K562 (cell line): Measurements from ENCODE around the gene PHF20. TPM values are rescaled to one million over a fixed set of nuclear protein-coding genes. Genes with fewer than 3 reads are reported as not detected.
A peak's percentile ranks its signal among the peaks of the same experiment; 100 is the strongest.

Source experiments
- CBFA2T2 ChIP-seq: fragments of 450-650 bp; conservative IDR thresholded peaks from 2 replicates; pipeline ENCODE4 v1.6.1; 2017; ENCODE audit warnings: mild to moderate bottlenecking
- CBFA2T3 ChIP-seq: fragments of 450-650 bp; IDR thresholded peaks from 2 replicates; pipeline ENCODE4 v1.6.1; 2017
- CREB1 ChIP-seq, 2 experiments: sonication (generic) in 1 of 2; formaldehyde crosslinking in 1 of 2; IDR thresholded peaks; 2 replicates each; pipeline versions ENCODE4 v1.6.1 to v1.8.0; 2012 to 2022; ENCODE audit warnings: inconsistent platforms in 1 of 2, mild to moderate bottlenecking in 1 of 2, missing genetic modification reagents in 1 of 2, moderate library complexity in 1 of 2
- ESRRA ChIP-seq: fragments of 450-650 bp; IDR thresholded peaks from 2 replicates; pipeline ENCODE4 v1.6.1; 2014; ENCODE audit warnings: low read depth, mild to moderate bottlenecking, moderate library complexity, borderline replicate concordance
- FOXO4 ChIP-seq: fragments of 450-650 bp; formaldehyde crosslinking; IDR thresholded peaks from 2 replicates; pipeline ENCODE4 v1.4.0; 2020; ENCODE audit warnings: mild to moderate bottlenecking, moderate library complexity
- GTF2F1 ChIP-seq: IDR thresholded peaks from 2 replicates; pipeline ENCODE4 v1.6.1; 2011; ENCODE audit warnings: low read depth, low read length, improper control_type of control experiment
- NFIC ChIP-seq: fragments of 450-650 bp; IDR thresholded peaks from 2 replicates; pipeline ENCODE4 v1.6.1; 2017; ENCODE audit warnings: mild to moderate bottlenecking, inconsistent platforms
- SAFB ChIP-seq: fragments of 200-400 bp; formaldehyde crosslinking; IDR thresholded peaks from 2 replicates; pipeline ENCODE4 v1.6.1; 2017; ENCODE audit warnings: low read depth, low read length, borderline replicate concordance
- TCF15 ChIP-seq: fragments of 250-450 bp; sonication (Bioruptor Pico); IDR thresholded peaks from 2 replicates; pipeline ENCODE4 v1.8.0; 2022; ENCODE audit warnings: moderate library complexity, mild to moderate bottlenecking, inconsistent platforms
- ZMIZ1 ChIP-seq, 2 experiments: fragments of 150-350 bp in 1 of 2; IDR thresholded peaks; 2 replicates each; pipeline ENCODE4 v1.6.1; 2012 to 2016; ENCODE audit warnings: low read depth in 2 of 2, low read length in 2 of 2, mild to moderate bottlenecking in 1 of 2, moderate library complexity in 1 of 2
- polyA plus RNA-seq, 8 experiments: library from polyadenylated mRNA; depleted of rRNA in 4 of 8; stranded (reverse) in 5 of 8; unstranded in 3 of 8; fragments of >200 nt; fragmentation: Nextera tagmentation in 2 of 8; fragmentation: Illumina TruSeq in 1 of 8; extraction: Ambion mirVana in 2 of 8; extraction: Trizol in 1 of 8; gene quantifications; 2 replicates each; pipeline versions ENCODE4 v1.2.1 to v1.2.3, GENCODE V29; 2011 to 2014; ENCODE audit warnings: inconsistent platforms in 1 of 8, missing spikeins in 1 of 8
- total RNA-seq, 7 experiments: library from RNA; depleted of rRNA in 6 of 7; stranded (reverse); fragments of >200 nt in 6 of 7; fragmentation: Illumina TruSeq in 2 of 7; extraction: Trizol in 2 of 7; gene quantifications; 2 replicates each; pipeline versions ENCODE4 v1.2.1 to v1.2.3, GENCODE V29; 2011 to 2021; ENCODE audit warnings: low replicate concordance in 1 of 7

Gene PHF20
- total and polyA plus RNA-seq, 9 of the 15 experiments (the other 6 are each of a cell fraction or from before 2014, with no cell fraction given) = 49.9 to 196 (median 70.7) TPM

GRCh38 chr20:35988910-35989463, 217.2 kb downstream of the PHF20 start (continued):
- TF ChIP-seq ZMIZ1 (IDR thresholded peaks at IDR 0.05; ENCODE audit: low read depth in 2 of 2, low read length in 2 of 2) (no peak), NFIC (0 out of 2 replicates have a peak, but pooled peaks have one; percentile 32), GTF2F1 (no peak), CBFA2T2 (0 out of 2 replicates have a peak, but pooled peaks have one; percentile 23), FOXO4 (no peak), SAFB (no peak), TCF15 (CRISPR knock-in tag) (no peak), ESRRA (peak; percentile 77), CREB1 (IDR thresholded peaks at IDR 0.05) (no peak), CREB1 (CRISPR knock-in tag; IDR thresholded peaks at IDR 0.05) (no peak), CBFA2T3 (peak; percentile 45; the same call in 1 of the 2 replicates)
